Urinary bladder (tissue), 4 donors: ENCODE results near the gene BEX1. TPM values are rescaled to one million over a fixed set of nuclear protein-coding genes. Genes with fewer than 3 reads are reported as not detected.
A peak's percentile ranks its signal among the peaks of the same experiment; 100 is the strongest.
"Not testable (repeated sequence)": the region's sequence is repeated elsewhere in the genome, so short reads cannot be mapped to it uniquely, and the experiment has no call there.

ENCODE experiments used
- DNase-seq: peaks from one replicate; pipeline ENCODE4 v3.0.0-alpha.2; 2015; ENCODE audit errors: extremely low spot score
- H3K27ac ChIP-seq: one replicate; pipeline ENCODE4 v1.5.1; 2013; ENCODE audit warnings: low read depth, mild to moderate bottlenecking, moderate library complexity
- H3K36me3 ChIP-seq: one replicate; pipeline ENCODE4 v1.6.1; 2013; ENCODE audit warnings: mild to moderate bottlenecking, moderate library complexity; ENCODE audit not compliant: insufficient read depth
- H3K4me1 ChIP-seq: one replicate; pipeline ENCODE4 v1.6.1; 2013; ENCODE audit warnings: mild to moderate bottlenecking, moderate library complexity; ENCODE audit not compliant: insufficient read depth
- H3K4me3 ChIP-seq: one replicate; pipeline ENCODE4 v1.5.1; 2013; ENCODE audit warnings: low read depth, low read length
- WGBS: extraction: QIAGEN DNeasy Blood & Tissue Kit; methylation state at CpG from one replicate; pipeline ENCODE4 v1.1.7; 2013; 5-methylcytosine and 5-hydroxymethylcytosine counted together
- polyA plus RNA-seq: library from polyadenylated mRNA; stranded (reverse); fragments of 200-250 nt; gene quantifications from one replicate; pipeline ENCODE4 v1.2.3, GENCODE V29; 2013
- total RNA-seq: library from RNA; depleted of rRNA; stranded (reverse); fragments of >200 nt; gene quantifications from one replicate; pipeline ENCODE4 v1.2.3, GENCODE V29; 2014
- donor health status: healthy with polysubstance abuse.
- donor health status: healthy.

Gene BEX1
- total and polyA plus RNA-seq, 2 donors: 3.5 to 5.7 TPM

DNA sequence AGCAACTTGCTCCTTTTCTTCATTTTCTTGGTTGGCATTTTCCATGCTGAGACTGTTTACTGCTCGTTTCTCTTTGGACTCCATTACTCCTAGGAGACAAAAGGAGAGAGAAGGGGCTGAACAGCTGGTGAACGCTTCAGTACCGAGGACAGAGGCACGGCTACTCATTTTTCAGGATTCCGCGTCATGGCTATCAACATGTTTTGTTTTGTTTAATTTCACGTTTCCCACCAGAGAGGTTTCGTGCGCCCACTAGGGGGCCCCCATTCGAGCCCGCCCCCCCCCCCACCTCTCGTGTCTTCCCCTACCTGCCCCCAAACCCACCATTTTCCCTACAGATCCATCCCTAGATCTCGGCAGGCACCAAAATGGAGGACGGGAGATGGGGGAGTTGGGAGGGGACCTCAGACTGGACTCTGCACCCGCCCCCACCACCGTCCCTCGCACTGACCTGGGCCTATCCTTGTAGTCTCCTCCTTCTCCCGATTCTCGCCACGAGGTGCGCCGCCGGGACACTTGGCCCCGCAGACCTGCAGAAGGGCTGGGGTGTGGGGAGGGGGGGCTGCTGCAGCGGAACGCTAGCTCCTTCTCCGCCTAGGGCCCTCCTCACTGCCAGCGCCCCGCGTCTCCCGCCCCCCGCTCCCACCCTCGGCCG lies 653 bp downstream of the BEX1 start:
- no peaks in the 10 kb centered on the region for H3K36me3 ChIP-seq
- H3K27ac ChIP-seq: no peak overlapping the region
- H3K4me1 ChIP-seq: no peaks in the 10 kb centered on the region
- WGBS: under 1% methylated on average over 31 of the region's 34 CpGs
- no peak for DNase-seq
- H3K4me3 ChIP-seq: peak overlapping the region; percentile 18

DNA sequence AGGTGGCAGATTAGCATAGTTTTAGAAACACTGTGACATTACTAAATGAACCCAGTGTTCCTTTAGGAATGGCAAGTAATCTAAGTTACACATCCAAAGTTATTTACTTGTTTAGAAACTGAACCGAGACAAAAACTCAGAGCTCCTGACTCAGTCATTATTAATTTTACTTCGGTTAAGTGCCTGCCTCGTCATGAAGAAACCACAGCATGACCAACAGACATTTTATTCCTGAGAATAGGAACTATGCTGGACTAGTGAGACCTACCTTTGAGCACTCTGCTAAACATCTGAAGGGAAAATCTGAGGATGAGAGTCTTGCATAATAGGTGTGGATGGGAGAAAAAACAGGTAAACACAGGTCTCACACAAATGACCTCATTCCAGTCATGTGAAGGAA lies 2.5 kb downstream of the BEX1 start:
- no peak for DNase-seq
- Histone ChIP-seq H3K4me3 (no peak overlapping the region), H3K4me1 (no peaks in the 10 kb centered on the region), H3K36me3 (no peaks in the 10 kb centered on the region), H3K27ac (no peak overlapping the region)
- WGBS: 84% methylated on average over 3 of the region's 3 CpGs

DNA sequence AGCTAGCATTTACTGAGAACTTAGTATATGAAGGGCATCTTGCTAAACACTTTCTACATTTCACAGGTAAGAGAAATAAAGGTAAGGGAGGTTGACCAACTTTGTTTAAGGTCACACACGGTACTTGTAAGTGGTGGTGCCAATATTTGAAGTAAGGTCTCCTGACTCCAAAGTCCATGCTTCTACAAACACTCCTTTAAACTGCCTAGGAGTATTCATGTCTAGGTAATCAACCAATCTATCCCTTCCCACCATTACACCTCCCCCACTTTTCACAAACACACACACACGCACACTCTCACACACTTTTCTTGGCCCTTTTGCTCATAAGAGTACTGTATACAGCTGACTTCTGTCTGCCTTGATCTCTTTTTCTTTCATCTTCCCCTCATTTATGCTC lies 7.1 kb downstream of the BEX1 start:
- H3K4me1 ChIP-seq: no peaks in the 10 kb centered on the region
- no peaks in the 10 kb centered on the region for H3K36me3 ChIP-seq
- H3K27ac ChIP-seq: no peak overlapping the region
- H3K4me3 ChIP-seq: no peak overlapping the region
- 68% methylated on average over 2 of the region's 2 CpGs for WGBS
- DNase-seq: no peak

DNA sequence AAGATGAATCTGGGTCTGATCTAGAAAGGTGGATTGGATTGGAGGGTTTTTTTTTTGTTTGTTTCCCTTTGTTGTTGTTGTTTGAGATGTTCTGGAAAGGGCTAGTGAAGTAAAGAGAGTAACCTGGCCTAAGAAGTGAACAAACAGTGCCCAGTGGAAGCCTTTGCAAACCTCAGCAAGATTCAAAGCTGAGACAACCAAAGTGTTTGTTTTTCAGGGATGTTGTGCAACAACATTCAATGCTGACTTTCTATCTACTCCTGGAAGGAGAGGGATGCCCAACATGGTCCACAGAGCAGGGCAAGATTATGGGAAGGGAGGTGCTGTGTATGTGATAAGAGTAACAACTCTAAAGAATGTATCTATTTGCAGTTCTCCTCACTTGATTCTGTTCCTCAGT lies 11.3 kb downstream of the BEX1 start:
- Histone ChIP-seq H3K4me3 (no peak overlapping the region), H3K36me3 (no peaks in the 10 kb centered on the region), H3K4me1 (no peaks in the 10 kb centered on the region), H3K27ac (no peak overlapping the region)
- no peak for DNase-seq

DNA sequence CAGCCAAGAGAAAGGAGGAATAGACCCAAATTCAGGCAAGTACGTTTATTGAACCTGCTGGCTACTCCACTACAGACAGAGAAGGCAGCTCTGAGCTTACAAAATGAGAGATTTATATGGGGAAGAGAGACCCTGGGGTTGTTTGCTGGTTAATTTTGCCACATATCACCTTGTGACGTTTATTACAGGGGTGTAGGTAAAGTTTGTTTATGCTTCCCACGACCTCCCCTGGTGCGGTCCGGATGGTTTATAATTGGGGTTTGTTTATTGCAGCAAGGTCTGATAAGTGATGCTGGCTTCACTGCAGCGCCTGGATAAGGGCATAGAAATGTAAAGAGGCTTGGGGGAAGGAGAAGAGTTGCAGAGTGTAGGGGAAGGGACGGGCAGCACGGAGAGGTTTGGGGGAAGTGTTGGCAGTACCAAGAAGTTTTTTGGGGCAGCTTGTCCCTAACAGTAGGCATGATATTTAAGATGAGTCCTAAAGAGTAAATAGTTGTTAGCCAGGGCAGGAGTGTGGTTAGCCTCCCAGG lies 12.6 kb downstream of the BEX1 start:
- no peaks in the 10 kb centered on the region for H3K36me3 ChIP-seq
- no peaks in the 10 kb centered on the region for H3K4me1 ChIP-seq
- H3K4me3 ChIP-seq: no peak overlapping the region
- no peak overlapping the region for H3K27ac ChIP-seq
- no peak for DNase-seq
- 5% methylated on average over 8 of the region's 8 CpGs for WGBS

DNA sequence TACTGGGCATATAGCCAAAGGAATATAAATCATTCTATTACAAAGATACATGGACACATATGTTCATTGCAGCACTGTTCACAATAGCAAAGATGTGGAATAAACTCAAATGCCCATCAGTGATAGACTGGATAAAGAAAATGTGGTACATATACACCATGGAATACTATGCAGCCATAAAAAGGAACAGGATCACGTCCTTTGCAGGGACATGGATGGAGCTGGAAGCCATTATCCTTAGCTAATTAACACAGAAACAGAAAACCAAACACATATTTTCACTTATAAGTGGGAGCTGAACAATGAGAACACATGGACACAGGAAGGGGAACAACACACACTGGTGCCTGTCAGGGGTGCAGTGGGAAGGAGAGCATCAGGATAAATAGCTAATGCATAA lies 30.6 kb downstream of the BEX1 start:
- H3K27ac ChIP-seq, H3K36me3 ChIP-seq, DNase-seq, H3K4me1 ChIP-seq, H3K4me3 ChIP-seq: not testable (repeated sequence)
- 55% methylated on average over 1 of the region's 1 CpG for WGBS

DNA sequence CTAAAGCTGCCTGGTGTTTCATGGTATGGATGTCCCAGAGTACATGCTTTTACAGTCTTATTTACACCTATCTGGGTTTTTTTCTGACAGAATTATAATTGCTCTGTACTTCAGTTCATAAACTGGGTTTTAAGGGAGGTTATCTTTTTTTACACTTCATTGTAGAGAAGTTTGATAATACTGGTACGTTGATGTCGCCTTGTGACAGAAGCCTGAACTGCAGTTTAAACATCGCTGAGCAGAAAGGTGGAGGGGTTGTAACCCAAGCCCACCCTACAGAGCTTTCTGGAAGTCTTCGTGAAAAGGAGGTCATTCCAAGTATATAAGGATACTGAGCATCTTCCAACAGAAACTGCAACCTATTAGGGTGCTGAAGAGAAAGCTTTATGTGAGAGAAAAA lies 46.4 kb downstream of the BEX1 start:
- no peaks in the 10 kb centered on the region for H3K36me3 ChIP-seq
- 32% methylated on average over 4 of the region's 4 CpGs for WGBS
- H3K27ac ChIP-seq: no peak overlapping the region
- DNase-seq: no peak
- H3K4me1 ChIP-seq: no peaks in the 10 kb centered on the region
- no peak overlapping the region for H3K4me3 ChIP-seq

DNA sequence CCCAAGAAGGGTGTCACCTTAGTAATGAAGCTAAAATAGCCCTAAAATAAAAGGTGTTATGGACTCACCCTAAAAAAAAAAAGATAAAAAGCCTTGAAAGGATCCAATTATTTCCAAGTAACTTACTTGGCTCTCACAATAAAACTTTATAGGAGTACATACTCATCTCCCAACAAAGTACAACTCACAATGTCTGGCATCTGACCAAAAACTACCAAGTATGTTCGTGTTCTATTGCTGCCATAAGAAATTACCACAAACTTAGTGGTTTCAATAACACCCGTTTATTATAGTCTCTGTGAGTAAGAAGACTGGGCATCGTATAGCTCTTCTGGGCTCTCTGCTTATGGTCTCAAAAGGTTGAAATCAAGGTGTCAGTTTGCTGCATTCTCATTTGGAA lies 51.0 kb downstream of the BEX1 start:
- WGBS: 77% methylated on average over 3 of the region's 3 CpGs
- DNase-seq: no peak
- Histone ChIP-seq H3K36me3 (no peaks in the 10 kb centered on the region), H3K4me3 (no peak overlapping the region), H3K27ac (no peak overlapping the region), H3K4me1 (no peaks in the 10 kb centered on the region)

Other genes starting within 250 kb of the BEX1 start
- 0.79 TPM for gene RAB40AL, start 126.9 kb downstream of the BEX1 start, total RNA-seq
- gene RAB40AL, start 126.9 kb downstream of the BEX1 start, polyA plus RNA-seq: not detected
- not detected for gene NXF3, start 29.0 kb upstream of the BEX1 start, total RNA-seq
- gene NXF3, start 29.0 kb upstream of the BEX1 start, polyA plus RNA-seq: 0.08 TPM
- 49.5 TPM for gene BEX4, start 150.9 kb upstream of the BEX1 start, total RNA-seq
- 68.9 TPM for gene BEX4, start 150.9 kb upstream of the BEX1 start, polyA plus RNA-seq
- 202 TPM for gene TCEAL8, start 191.0 kb upstream of the BEX1 start, total RNA-seq
- gene TCEAL8, start 191.0 kb upstream of the BEX1 start, polyA plus RNA-seq: 66.5 TPM
- 2.5 TPM for gene TCEAL5, start 212.6 kb upstream of the BEX1 start, total RNA-seq
- gene TCEAL5, start 212.6 kb upstream of the BEX1 start, polyA plus RNA-seq: 1.3 TPM
- gene BEX2, start 246.8 kb upstream of the BEX1 start, total RNA-seq: 6.2 TPM
- 9.8 TPM for gene BEX2, start 246.8 kb upstream of the BEX1 start, polyA plus RNA-seq